IPS DF 19.7 (cell line): ENCODE measurements around the gene ADGRE2.
"Not testable (repeated sequence)": the region's sequence is repeated elsewhere in the genome, so short reads cannot be mapped to it uniquely, and the experiment has no call there.

ENCODE experiments used
- DNase-seq: peaks from one replicate; pipeline ENCODE4 v3.0.0-alpha.2; 2013; ENCODE audit warnings: low read depth, low spot score

Gene ADGRE2

GRCh38 chr19:14779151-14779550 is 791 bp upstream of the ADGRE2 start:
- DNase-seq: no peak

- DNase-seq: not testable (repeated sequence)
Observed at GRCh38 chr19:14777645-14778044, 715 bp downstream of the ADGRE2 start.

GRCh38 chr19:14775869-14776586 is 2.3 kb downstream of the ADGRE2 start:
- no peak for DNase-seq

GRCh38 chr19:14775326-14775725 is 3.0 kb downstream of the ADGRE2 start:
- not testable (repeated sequence) for DNase-seq

- DNase-seq: no peak
Observed at GRCh38 chr19:14774373-14774772, 4.0 kb downstream of the ADGRE2 start.

GRCh38 chr19:14773722-14774121 is 4.6 kb downstream of the ADGRE2 start:
- not testable (repeated sequence) for DNase-seq

- no peak for DNase-seq
Observed at GRCh38 chr19:14772995-14773394, 5.4 kb downstream of the ADGRE2 start.

- no peak for DNase-seq
Observed at GRCh38 chr19:14772467-14772866, 5.9 kb downstream of the ADGRE2 start.

- no peak for DNase-seq
Observed at GRCh38 chr19:14770944-14771839, 7.2 kb downstream of the ADGRE2 start.

- no peak for DNase-seq
Observed at GRCh38 chr19:14770136-14770535, 8.2 kb downstream of the ADGRE2 start.

GRCh38 chr19:14769201-14769600 is 9.2 kb downstream of the ADGRE2 start:
- no peak for DNase-seq

GRCh38 chr19:14768001-14768400 is 10.4 kb downstream of the ADGRE2 start:
- DNase-seq: no peak

- DNase-seq: no peak
Observed at GRCh38 chr19:14767466-14767971, 10.8 kb downstream of the ADGRE2 start.

- DNase-seq: not testable (repeated sequence)
Observed at GRCh38 chr19:14765841-14766240, 12.5 kb downstream of the ADGRE2 start.

- not testable (repeated sequence) for DNase-seq
Observed at GRCh38 chr19:14765403-14765802, 13.0 kb downstream of the ADGRE2 start.

- DNase-seq: no peak
Observed at GRCh38 chr19:14764401-14764800, 14.0 kb downstream of the ADGRE2 start.

GRCh38 chr19:14763497-14764145 is 14.7 kb downstream of the ADGRE2 start:
- no peak for DNase-seq

- no peak for DNase-seq
Observed at GRCh38 chr19:14762111-14762510, 16.2 kb downstream of the ADGRE2 start.

GRCh38 chr19:14761607-14762006 is 16.8 kb downstream of the ADGRE2 start:
- DNase-seq: no peak

- peak; percentile 85 for DNase-seq
Observed at GRCh38 chr19:14758816-14759215, 19.5 kb downstream of the ADGRE2 start.

GRCh38 chr19:14748601-14749000 is 29.8 kb downstream of the ADGRE2 start:
- no peak for DNase-seq

- DNase-seq: no peak
Observed at GRCh38 chr19:14746886-14747285, 31.5 kb downstream of the ADGRE2 start.
